SH-SY5Y (cell line): Measurements from ENCODE around the gene PRMT1.

Experiments used
- GATA2 ChIP-seq: IDR thresholded peaks from 2 replicates; pipeline ENCODE4 v1.6.1; 2011; ENCODE audit warnings: mild to moderate bottlenecking, low read depth, low read length
- GATA3 ChIP-seq: IDR thresholded peaks from 2 replicates; pipeline ENCODE4 v1.6.1; 2011; ENCODE audit warnings: low read depth, mild to moderate bottlenecking, low read length, moderate library complexity

DNA sequence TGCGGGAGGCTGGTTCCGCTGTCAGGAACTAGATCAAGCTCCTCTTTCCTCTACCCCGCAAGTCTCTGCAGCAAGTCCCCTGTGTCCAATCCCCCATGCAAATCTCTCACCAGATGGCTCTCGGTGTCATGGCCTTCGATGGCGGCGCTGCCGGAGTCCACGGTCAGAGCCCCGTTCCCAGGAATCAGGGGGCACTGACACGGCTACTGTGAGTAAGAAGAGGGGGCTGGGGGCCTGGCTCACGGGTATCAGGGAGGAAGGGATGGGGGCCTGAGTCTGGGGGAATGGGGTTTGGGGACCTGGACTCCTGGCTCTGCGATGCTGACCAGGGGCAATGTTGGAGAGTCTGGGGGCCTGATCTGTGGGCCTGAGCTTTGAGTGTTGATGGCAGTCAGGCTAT is 31.1 kb upstream of the PRMT1 start:
- TF ChIP-seq GATA3 (no peak), GATA2 (no peak)
